ENCODE results near the gene MRPS14. TPM values are rescaled to one million over a fixed set of nuclear protein-coding genes. Genes with fewer than 3 reads are reported as not detected.
"Not testable (repeated sequence)": the region's sequence is repeated elsewhere in the genome, so short reads cannot be mapped to it uniquely, and the experiment has no call there.

Gene MRPS14
- 27.8 and 43.1 TPM in 2 replicates for total RNA-seq (2014; rRNA removed; shearing (Covaris generic))

- DNase-seq (ENCODE audit: low read depth): peak; percentile 96
These were observed at the start of gene MRPS14 for GRCh38 chr1:175023043-175023921. TSS of gene MRPS14 (minus strand) at chr1:175023425. CDS start at chr1:175023408, 17 bp downstream.

GRCh38 chr1:175072099-175072951, 49.1 kb upstream of the MRPS14 start:
- DNase-seq (ENCODE audit: low read depth): peak; percentile 57

GRCh38 chr1:175071276-175071943, 48.2 kb upstream of the MRPS14 start:
- no peak for DNase-seq (ENCODE audit: low read depth)

- no peak for DNase-seq (ENCODE audit: low read depth)
These were observed 47.6 kb upstream of the MRPS14 start for GRCh38 chr1:175070818-175071217.

- DNase-seq (ENCODE audit: low read depth): no peak
These were observed 44.3 kb upstream of the MRPS14 start, which contains the start of gene TNN for GRCh38 chr1:175067362-175068106. TSS of gene TNN (plus strand) at chr1:175067833. CDS start at chr1:175077419, 9,586 bp downstream.

- no peak for DNase-seq (ENCODE audit: low read depth)
These were observed 39.6 kb upstream of the MRPS14 start for GRCh38 chr1:175062858-175063257.

GRCh38 chr1:175062339-175062738, 39.1 kb upstream of the MRPS14 start:
- no peak for DNase-seq (ENCODE audit: low read depth)

- DNase-seq (ENCODE audit: low read depth): peak; percentile 43
These were observed 31.5 kb upstream of the MRPS14 start for GRCh38 chr1:175054736-175055135.

- no peak for DNase-seq (ENCODE audit: low read depth)
These were observed 27.8 kb upstream of the MRPS14 start for GRCh38 chr1:175050992-175051391.

GRCh38 chr1:175045519-175045918, 22.3 kb upstream of the MRPS14 start:
- DNase-seq (ENCODE audit: low read depth): no peak

DNA sequence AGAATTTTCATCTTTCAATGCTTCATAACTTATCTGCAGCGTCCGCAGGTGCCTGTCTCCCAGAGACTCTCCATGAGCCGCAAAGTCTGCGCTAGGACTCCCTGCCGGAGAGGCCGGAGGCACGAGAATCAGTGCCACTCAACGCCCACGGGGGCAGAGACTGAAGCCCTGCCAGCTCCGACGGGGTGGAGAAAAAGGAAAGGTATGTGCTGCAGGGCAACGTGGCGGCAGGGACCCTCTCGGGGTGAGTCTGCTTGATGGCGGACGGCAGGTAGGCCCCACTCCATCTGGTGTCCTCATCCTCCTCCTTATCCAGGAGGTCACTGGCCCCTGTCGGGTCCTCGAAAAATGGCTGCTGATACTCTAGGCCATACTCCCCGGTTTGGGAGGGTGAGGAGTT, 21.9 kb upstream of the MRPS14 start:
- DNase-seq (ENCODE audit: low read depth): no peak

DNA sequence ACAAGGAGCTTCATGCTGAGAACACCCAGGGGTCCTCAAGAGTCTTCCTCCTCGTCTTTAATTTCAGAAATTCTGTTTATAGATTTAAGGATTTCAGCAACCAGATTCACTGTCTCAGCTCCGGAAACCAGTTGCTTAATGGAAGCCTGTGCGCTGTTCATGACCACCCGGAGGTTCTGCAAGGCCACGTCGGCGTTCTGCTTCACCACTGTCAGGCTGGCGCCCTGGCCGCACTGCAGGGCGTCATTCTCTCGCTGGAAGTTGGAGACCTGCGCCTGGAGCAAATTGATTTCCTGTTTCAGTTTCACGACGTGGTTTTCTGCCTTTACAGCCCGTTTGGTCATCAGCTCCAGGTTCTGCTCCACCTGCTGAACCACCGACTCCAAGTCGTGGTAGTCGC, 21.4 kb upstream of the MRPS14 start:
- DNase-seq (ENCODE audit: low read depth): not testable (repeated sequence)

GRCh38 chr1:175043824-175044223, 20.6 kb upstream of the MRPS14 start:
- DNase-seq (ENCODE audit: low read depth): no peak

DNA sequence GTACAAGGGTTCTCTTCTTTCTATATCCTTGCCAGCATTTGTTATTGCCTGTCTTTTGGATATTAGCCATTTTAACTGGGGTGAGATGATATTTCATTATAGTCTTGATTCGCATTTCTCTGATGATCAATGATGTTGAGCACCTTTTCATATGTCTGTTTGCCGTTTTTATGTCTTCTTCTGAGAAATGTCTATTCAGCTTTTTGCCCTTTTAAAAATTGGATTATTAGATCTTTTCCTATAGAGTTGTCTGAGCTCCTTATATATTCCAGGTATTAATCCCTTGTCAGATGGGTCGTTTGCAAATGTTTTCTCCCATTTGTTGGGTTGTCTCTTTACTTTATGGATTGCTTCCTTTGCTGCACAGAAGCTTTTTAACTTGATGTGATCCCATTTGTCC, 19.4 kb upstream of the MRPS14 start:
- no peak for DNase-seq (ENCODE audit: low read depth)

DNA sequence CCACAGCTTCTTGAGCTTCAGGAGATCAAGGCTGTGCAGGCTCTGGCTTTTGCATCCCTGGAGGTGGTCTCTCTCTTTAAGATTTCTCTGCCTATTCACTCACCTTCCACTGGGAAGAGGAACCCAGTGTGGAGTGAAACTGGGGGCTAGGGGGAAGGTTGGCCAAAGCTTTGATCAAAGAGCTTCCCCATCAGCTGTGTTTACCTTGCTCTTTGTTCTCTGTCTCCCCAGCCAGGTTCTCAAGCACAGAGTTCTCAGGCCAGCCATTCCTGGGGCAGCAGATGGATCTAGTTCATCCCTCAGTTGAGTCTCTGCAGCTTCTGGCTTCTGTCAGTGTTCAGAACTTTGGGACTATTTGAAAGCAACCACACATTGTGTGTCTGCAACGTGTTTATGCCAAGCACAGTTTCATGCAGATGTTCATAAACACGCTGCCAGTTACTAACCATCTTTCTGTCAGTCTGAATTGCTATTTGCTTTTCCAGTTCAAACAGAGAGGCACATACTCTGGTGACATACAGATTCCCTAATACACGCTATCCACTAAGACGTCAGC, 17.2 kb upstream of the MRPS14 start:
- no peak for DNase-seq (ENCODE audit: low read depth)

GRCh38 chr1:175037416-175037815, 14.2 kb upstream of the MRPS14 start:
- no peak for DNase-seq (ENCODE audit: low read depth)

- no peak for DNase-seq (ENCODE audit: low read depth)
These were observed 13.3 kb upstream of the MRPS14 start for GRCh38 chr1:175036476-175036875.

DNA sequence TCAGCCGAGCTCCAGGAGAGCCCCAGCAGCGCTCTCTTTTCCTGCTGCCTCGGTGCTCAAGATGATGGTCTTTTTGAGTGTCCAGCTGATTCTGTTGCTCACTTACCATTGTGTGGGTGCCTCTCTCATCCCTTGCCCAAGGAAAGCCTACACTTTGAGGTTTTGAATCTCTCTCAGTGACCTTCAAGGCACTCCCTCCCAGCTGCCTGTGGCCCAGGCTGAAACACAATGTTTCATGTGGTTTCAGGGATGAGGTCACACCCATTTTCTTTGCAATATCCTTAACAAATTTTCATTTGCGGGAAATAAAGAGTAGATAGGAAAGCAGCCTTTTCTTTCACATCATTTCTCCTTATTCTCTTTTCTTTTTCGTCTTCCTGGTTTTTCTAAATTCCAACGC, 12.6 kb upstream of the MRPS14 start:
- peak; percentile 12 for DNase-seq (ENCODE audit: low read depth)

GRCh38 chr1:175034775-175035174, 11.6 kb upstream of the MRPS14 start:
- DNase-seq (ENCODE audit: low read depth): no peak

DNA sequence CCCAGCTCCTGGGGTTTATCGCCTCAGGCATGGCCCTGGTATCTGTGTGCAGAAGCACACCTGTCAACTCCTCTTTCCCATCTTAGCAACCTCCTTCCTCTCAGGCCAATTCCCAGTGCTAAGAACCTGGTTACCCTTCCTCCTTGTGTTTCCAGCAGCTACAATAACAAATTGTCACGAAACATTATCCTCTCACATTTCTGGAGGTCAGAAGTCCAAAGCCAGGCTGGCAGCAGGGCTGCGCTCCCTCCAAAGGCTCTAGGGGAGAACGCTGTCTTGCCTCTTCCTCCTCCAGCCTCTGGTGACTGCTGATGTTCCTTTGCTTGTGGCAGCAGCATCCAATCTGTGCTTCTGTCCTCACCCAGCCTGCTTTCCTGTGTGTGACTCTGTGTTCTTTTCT, 10.7 kb upstream of the MRPS14 start:
- DNase-seq (ENCODE audit: low read depth): no peak

- no peak for DNase-seq (ENCODE audit: low read depth)
These were observed 1.5 kb upstream of the MRPS14 start for GRCh38 chr1:175024773-175025172.
